ENCODE results near the gene SMOC2.

The SMOC2 gene

GRCh38 chr6:168520233-168520632 is 79.2 kb downstream of the SMOC2 start:
- Mint-ChIP-seq H3K4me1 (ENCODE audit: low read depth) (no peaks in the 10 kb centered on the region), H3K27me3 (ENCODE audit: low read depth) (no peaks in the 10 kb centered on the region), H3K9me3 (no peaks in the 10 kb centered on the region), H3K4me3 (no peak overlapping the region), H3K27ac (no peak overlapping the region), H3K36me3 (ENCODE audit: low read depth) (no peaks in the 10 kb centered on the region)

DNA sequence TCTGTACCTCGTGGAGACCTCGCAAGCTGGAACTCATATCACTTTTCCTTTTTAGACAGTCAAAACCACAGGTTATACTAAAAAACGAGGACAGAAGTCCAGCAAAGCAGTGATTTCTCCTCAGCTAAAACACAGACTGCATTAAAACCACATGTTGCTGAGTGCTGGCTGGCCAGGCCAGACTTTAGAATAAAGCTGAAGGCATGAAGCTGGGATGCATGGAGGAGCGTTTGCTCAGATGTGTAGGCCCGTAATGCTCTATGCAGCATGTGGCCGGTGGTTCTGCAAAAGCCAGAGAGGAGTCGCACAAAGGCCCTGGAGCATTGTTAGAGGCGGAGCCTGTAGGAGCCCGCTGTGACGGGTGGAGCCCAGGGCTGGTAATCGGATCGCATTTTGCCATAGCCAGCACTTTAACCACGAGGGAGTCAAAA is 83.6 kb downstream of the SMOC2 start:
- Mint-ChIP-seq H3K27ac (no peak overlapping the region), H3K9me3 (no peaks in the 10 kb centered on the region), H3K4me3 (no peak overlapping the region), H3K36me3 (ENCODE audit: low read depth) (no peaks in the 10 kb centered on the region), H3K4me1 (ENCODE audit: low read depth) (no peaks in the 10 kb centered on the region), H3K27me3 (ENCODE audit: low read depth) (no peaks in the 10 kb centered on the region)

- Mint-ChIP-seq H3K27ac (no peak overlapping the region), H3K9me3 (no peaks in the 10 kb centered on the region), H3K4me3 (no peak overlapping the region), H3K36me3 (ENCODE audit: low read depth) (no peaks in the 10 kb centered on the region), H3K27me3 (ENCODE audit: low read depth) (no peaks in the 10 kb centered on the region), H3K4me1 (ENCODE audit: low read depth) (no peaks in the 10 kb centered on the region)
Measured at GRCh38 chr6:168525114-168525513, 84.1 kb downstream of the SMOC2 start.

- H3K36me3 Mint-ChIP-seq (ENCODE audit: low read depth) = no peaks in the 10 kb centered on the region
- H3K9me3 Mint-ChIP-seq = no peaks in the 10 kb centered on the region
- H3K4me1 Mint-ChIP-seq (ENCODE audit: low read depth) = no peaks in the 10 kb centered on the region
- H3K27me3 Mint-ChIP-seq (ENCODE audit: low read depth) = no peaks in the 10 kb centered on the region
- no peak overlapping the region for H3K27ac Mint-ChIP-seq
- H3K4me3 Mint-ChIP-seq = no peak overlapping the region
Measured at GRCh38 chr6:168525926-168526630, 85.1 kb downstream of the SMOC2 start.

GRCh38 chr6:168526841-168527281 is 85.9 kb downstream of the SMOC2 start:
- no peaks in the 10 kb centered on the region for H3K36me3 Mint-ChIP-seq (ENCODE audit: low read depth)
- no peak overlapping the region for H3K27ac Mint-ChIP-seq
- no peaks in the 10 kb centered on the region for H3K4me1 Mint-ChIP-seq (ENCODE audit: low read depth)
- H3K4me3 Mint-ChIP-seq = no peak overlapping the region
- no peaks in the 10 kb centered on the region for H3K27me3 Mint-ChIP-seq (ENCODE audit: low read depth)
- no peaks in the 10 kb centered on the region for H3K9me3 Mint-ChIP-seq

GRCh38 chr6:168527451-168528210 is 86.6 kb downstream of the SMOC2 start:
- Mint-ChIP-seq H3K4me1 (ENCODE audit: low read depth) (no peaks in the 10 kb centered on the region), H3K4me3 (no peak overlapping the region), H3K9me3 (no peaks in the 10 kb centered on the region), H3K27ac (no peak overlapping the region), H3K36me3 (ENCODE audit: low read depth) (no peaks in the 10 kb centered on the region), H3K27me3 (ENCODE audit: low read depth) (no peaks in the 10 kb centered on the region)

DNA sequence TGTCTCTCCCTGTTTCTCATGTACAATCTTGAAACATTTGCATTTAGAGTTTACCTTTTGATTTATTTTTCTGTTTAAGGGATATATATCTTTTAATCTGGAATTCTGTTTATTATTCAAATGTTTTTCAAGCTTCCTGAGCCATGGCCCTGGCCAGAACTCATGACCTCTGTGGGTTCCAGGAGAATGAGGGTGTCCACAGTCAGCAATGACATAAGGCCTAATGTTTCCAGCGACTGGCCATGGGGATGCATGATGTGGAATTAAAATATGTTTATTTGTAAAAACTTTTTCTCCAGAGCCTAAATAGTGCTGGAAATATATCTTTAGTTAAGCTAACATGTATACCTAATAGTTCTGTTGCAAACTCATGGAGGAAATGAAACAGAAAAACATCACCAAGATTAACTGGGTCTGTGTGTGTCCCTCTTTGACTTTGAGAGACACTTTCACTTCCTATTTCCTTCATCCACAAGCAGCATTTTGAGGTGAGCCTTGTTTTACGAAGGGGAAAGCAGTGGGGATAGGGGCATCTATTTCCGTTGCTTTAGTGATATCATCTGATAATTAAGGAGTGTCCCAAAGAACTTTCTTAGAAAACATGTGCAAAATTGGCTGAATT is 87.6 kb downstream of the SMOC2 start:
- Mint-ChIP-seq H3K9me3 (no peaks in the 10 kb centered on the region), H3K4me1 (ENCODE audit: low read depth) (no peaks in the 10 kb centered on the region), H3K27ac (no peak overlapping the region), H3K4me3 (no peak overlapping the region), H3K27me3 (ENCODE audit: low read depth) (no peaks in the 10 kb centered on the region), H3K36me3 (ENCODE audit: low read depth) (no peaks in the 10 kb centered on the region)

DNA sequence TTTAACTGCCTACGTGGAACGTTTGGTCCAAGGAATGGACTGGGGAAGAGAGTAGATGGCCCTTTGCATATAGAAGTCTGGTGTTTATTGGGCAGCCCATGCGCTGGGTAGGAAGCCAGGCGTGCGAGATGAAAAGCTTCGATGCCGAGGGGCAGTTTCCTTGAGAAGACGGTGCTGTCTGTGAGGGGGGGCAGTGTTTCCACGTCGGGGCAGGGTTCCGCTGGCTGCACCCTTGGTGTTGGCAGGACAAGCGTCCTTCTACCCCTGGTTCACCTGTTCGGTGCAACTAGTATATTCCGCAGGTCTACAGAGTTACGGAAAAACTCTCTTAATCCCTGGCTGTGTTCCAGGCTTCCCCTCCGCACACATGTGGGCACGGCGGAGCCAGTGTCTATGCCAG is 88.2 kb downstream of the SMOC2 start:
- Mint-ChIP-seq H3K9me3 (no peaks in the 10 kb centered on the region), H3K36me3 (ENCODE audit: low read depth) (no peaks in the 10 kb centered on the region), H3K4me3 (no peak overlapping the region), H3K27ac (no peak overlapping the region), H3K4me1 (ENCODE audit: low read depth) (no peaks in the 10 kb centered on the region), H3K27me3 (ENCODE audit: low read depth) (no peaks in the 10 kb centered on the region)

GRCh38 chr6:168530653-168531071 is 89.7 kb downstream of the SMOC2 start:
- no peak overlapping the region for H3K27ac Mint-ChIP-seq
- H3K9me3 Mint-ChIP-seq = no peaks in the 10 kb centered on the region
- H3K4me3 Mint-ChIP-seq = no peak overlapping the region
- no peaks in the 10 kb centered on the region for H3K36me3 Mint-ChIP-seq (ENCODE audit: low read depth)
- no peaks in the 10 kb centered on the region for H3K4me1 Mint-ChIP-seq (ENCODE audit: low read depth)
- no peaks in the 10 kb centered on the region for H3K27me3 Mint-ChIP-seq (ENCODE audit: low read depth)

- Mint-ChIP-seq H3K4me1 (ENCODE audit: low read depth) (no peaks in the 10 kb centered on the region), H3K36me3 (ENCODE audit: low read depth) (no peaks in the 10 kb centered on the region), H3K27me3 (ENCODE audit: low read depth) (no peaks in the 10 kb centered on the region), H3K4me3 (no peak overlapping the region), H3K9me3 (no peaks in the 10 kb centered on the region), H3K27ac (no peak overlapping the region)
Measured at GRCh38 chr6:168532070-168532469, 91.1 kb downstream of the SMOC2 start.

DNA sequence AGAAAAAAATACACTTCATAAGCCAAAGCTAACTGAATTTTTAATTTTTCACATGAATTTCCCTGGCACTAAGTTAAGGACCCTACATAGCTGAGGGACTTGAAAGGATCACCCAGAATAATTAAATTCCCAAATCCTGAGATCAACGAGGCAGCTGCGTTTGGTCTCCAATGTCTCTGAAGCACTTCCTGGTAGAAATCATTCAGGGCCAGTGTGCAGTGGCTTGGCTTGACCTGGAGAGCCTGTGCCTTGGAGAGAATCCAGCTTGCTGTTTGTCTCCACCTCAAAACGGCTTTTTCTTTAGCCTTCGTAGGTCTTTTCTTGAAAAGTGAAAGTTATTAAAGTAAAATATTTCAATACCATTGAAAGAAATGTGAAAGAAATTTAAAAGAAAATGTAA is 92.4 kb downstream of the SMOC2 start:
- Mint-ChIP-seq H3K36me3 (ENCODE audit: low read depth) (no peaks in the 10 kb centered on the region), H3K27ac (no peak overlapping the region), H3K9me3 (no peaks in the 10 kb centered on the region), H3K4me3 (no peak overlapping the region), H3K4me1 (ENCODE audit: low read depth) (no peaks in the 10 kb centered on the region), H3K27me3 (ENCODE audit: low read depth) (no peaks in the 10 kb centered on the region)

- no peak overlapping the region for H3K4me3 Mint-ChIP-seq
- H3K36me3 Mint-ChIP-seq (ENCODE audit: low read depth) = no peaks in the 10 kb centered on the region
- H3K27me3 Mint-ChIP-seq (ENCODE audit: low read depth) = no peaks in the 10 kb centered on the region
- no peaks in the 10 kb centered on the region for H3K9me3 Mint-ChIP-seq
- H3K27ac Mint-ChIP-seq = no peak overlapping the region
- no peaks in the 10 kb centered on the region for H3K4me1 Mint-ChIP-seq (ENCODE audit: low read depth)
Measured at GRCh38 chr6:168534265-168534664, 93.3 kb downstream of the SMOC2 start.

DNA sequence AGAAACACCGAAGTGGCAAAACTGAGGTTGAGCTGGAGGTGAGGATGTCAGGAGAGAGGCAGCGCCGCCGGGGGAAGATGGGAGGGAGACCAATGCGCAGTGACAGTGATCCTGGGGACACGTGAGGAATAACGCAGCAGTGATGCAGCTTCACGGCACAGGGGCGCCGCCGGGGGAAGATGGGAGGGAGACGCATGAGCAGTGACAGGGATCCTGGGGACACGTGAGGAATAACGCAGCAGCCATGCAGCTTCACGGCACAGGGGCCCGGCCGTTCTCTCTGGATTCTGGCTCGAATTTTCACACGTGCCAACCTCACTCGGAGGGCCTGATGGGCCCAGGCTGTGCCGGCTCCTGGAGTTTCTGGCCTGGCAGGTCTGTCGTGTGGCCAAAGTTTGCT is 94.7 kb downstream of the SMOC2 start:
- Mint-ChIP-seq H3K27ac (no peak overlapping the region), H3K4me3 (no peak overlapping the region), H3K27me3 (ENCODE audit: low read depth) (no peaks in the 10 kb centered on the region), H3K9me3 (no peaks in the 10 kb centered on the region), H3K4me1 (ENCODE audit: low read depth) (no peaks in the 10 kb centered on the region), H3K36me3 (ENCODE audit: low read depth) (no peaks in the 10 kb centered on the region)

- Mint-ChIP-seq H3K9me3 (no peaks in the 10 kb centered on the region), H3K27ac (no peak overlapping the region), H3K4me3 (no peak overlapping the region), H3K36me3 (ENCODE audit: low read depth) (no peaks in the 10 kb centered on the region), H3K27me3 (ENCODE audit: low read depth) (no peaks in the 10 kb centered on the region), H3K4me1 (ENCODE audit: low read depth) (no peaks in the 10 kb centered on the region)
Measured at GRCh38 chr6:168536196-168536595, 95.2 kb downstream of the SMOC2 start.
